Keratinocyte (primary cell): ENCODE measurements around the gene MYH9. TPM values are rescaled to one million over a fixed set of nuclear protein-coding genes. Genes with fewer than 3 reads are reported as not detected.

Source experiments
- DNase-seq: peaks from one replicate; pipeline ENCODE4 v3.0.0-alpha.2; 2011; ENCODE audit warnings: low read depth, missing footprints, low spot score
- FAIRE-seq: peaks from 2 replicates; lab custom pipeline; 2011; peaks lifted over from hg19 to GRCh38; lab: Jason Lieb, UNC
- H2AFZ ChIP-seq: 2 replicates; pipeline ENCODE4 v1.6.0; 2012; ENCODE audit warnings: low read length, control low read depth, inconsistent platforms; ENCODE audit not compliant: control insufficient read depth
- H3K27ac ChIP-seq: 2 replicates; pipeline ENCODE4 v1.5.1; 2011; ENCODE audit warnings: low read length; ENCODE audit not compliant: control insufficient read depth, insufficient read depth
- H3K27me3 ChIP-seq: 3 replicates; pipeline ENCODE4 v1.6.0; 2011; ENCODE audit warnings: low read length; ENCODE audit not compliant: control insufficient read depth, insufficient read depth; ENCODE audit errors: extremely low read depth
- H3K36me3 ChIP-seq, 2 experiments: 2 replicates in 1 of 2; 3 replicates in 1 of 2; pipeline ENCODE4 v1.5.1; 2011; ENCODE audit warnings: low read length in 2 of 2, mild to moderate bottlenecking in 1 of 2; ENCODE audit not compliant: control insufficient read depth in 2 of 2, insufficient read depth in 2 of 2; ENCODE audit errors: extremely low read depth in 1 of 2
- H3K4me1 ChIP-seq: 3 replicates; pipeline ENCODE4 v1.5.1; 2011; ENCODE audit warnings: low read length; ENCODE audit not compliant: control insufficient read depth, insufficient read depth; ENCODE audit errors: extremely low read depth
- H3K4me2 ChIP-seq: 3 replicates; pipeline ENCODE4 v1.6.0; 2011; ENCODE audit warnings: low read depth, low read length; ENCODE audit not compliant: control insufficient read depth, insufficient read depth; ENCODE audit errors: extremely low read depth
- H3K4me3 ChIP-seq, 3 experiments: fragments of 200-600 bp in 1 of 3; sonication (generic) in 1 of 3; 2 replicates in 2 of 3; 3 replicates in 1 of 3; pipeline ENCODE4 v1.5.1; 2011 to 2016; ENCODE audit warnings: low read length in 3 of 3, mild to moderate bottlenecking in 3 of 3, control low read depth in 2 of 3, inconsistent platforms in 1 of 3, low read depth in 1 of 3, mixed read lengths in 1 of 3, mixed run types in 1 of 3, moderate library complexity in 1 of 3; ENCODE audit not compliant: control insufficient read depth in 2 of 3, insufficient read depth in 2 of 3; ENCODE audit errors: extremely low read depth in 1 of 3
- H3K79me2 ChIP-seq: 2 replicates; pipeline ENCODE4 v1.6.0; 2012; ENCODE audit warnings: low read length; ENCODE audit not compliant: control insufficient read depth, insufficient read depth
- H3K9ac ChIP-seq: 3 replicates; pipeline ENCODE4 v1.6.0; 2011; ENCODE audit warnings: low read length; ENCODE audit not compliant: control insufficient read depth, insufficient read depth; ENCODE audit errors: extremely low read depth
- H3K9me1 ChIP-seq: 3 replicates; pipeline ENCODE4 v1.6.0; 2011; ENCODE audit warnings: low read length; ENCODE audit not compliant: control insufficient read depth, insufficient read depth; ENCODE audit errors: extremely low read depth
- H3K9me3 ChIP-seq: 2 replicates; pipeline ENCODE4 v1.5.1; 2012; ENCODE audit warnings: low read depth, low read length; ENCODE audit not compliant: control insufficient read depth
- H4K20me1 ChIP-seq: 3 replicates; pipeline ENCODE4 v1.6.0; 2011; ENCODE audit warnings: low read length; ENCODE audit not compliant: control insufficient read depth, insufficient read depth; ENCODE audit errors: extremely low read depth
- EZH2 ChIP-seq: IDR thresholded peaks from one replicate; pipeline ENCODE4 v1.6.1; 2012; ENCODE audit warnings: inconsistent platforms, mild to moderate bottlenecking, low read length, moderate library complexity
- dilution Hi-C: fragments of 300-500 bp; cut with MboI; formaldehyde crosslinking; loops from one replicate; pipeline ENCODE4 v1.7.0; 2020; ENCODE audit warnings: low sequenced_read_pairs; ENCODE audit not compliant: extremely low pct_ligation_motif_present
- polyA plus RNA-seq, 5 experiments: library from polyadenylated mRNA; depleted of rRNA in 3 of 5; stranded (reverse) in 3 of 5; stranded (forward) in 1 of 5; unstranded in 1 of 5; fragments of >200 nt; gene quantifications; 1 replicate in 1 of 5; 2 replicates in 3 of 5; 3 replicates in 1 of 5; pipeline versions ENCODE4 v1.2.1 to v1.2.3, GENCODE V29; 2011 to 2012; ENCODE audit warnings: missing spikeins in 2 of 5, low read depth in 1 of 5, low replicate concordance in 1 of 5
- TF ChIP-seq, protein P1 (sequence below), 3 experiments: IDR thresholded peaks in 1 of 3; conservative IDR thresholded peaks in 1 of 3; optimal IDR thresholded peaks in 1 of 3; 2 replicates in 2 of 3; 3 replicates in 1 of 3; pipeline versions ENCODE3 to v1.5.1; 2011; ENCODE audit warnings: low read length in 3 of 3, mild to moderate bottlenecking in 3 of 3, moderate library complexity in 2 of 3, control low read depth in 1 of 3, inconsistent platforms in 1 of 3; ENCODE audit not compliant: insufficient read depth in 2 of 3; ENCODE audit errors: extremely low read depth in 1 of 3

MYH9 gene
- polyA plus RNA-seq, 1 donor (not counting 4 experiments of a cell fraction or from before 2014, with no cell fraction given): 351 TPM

DNA sequence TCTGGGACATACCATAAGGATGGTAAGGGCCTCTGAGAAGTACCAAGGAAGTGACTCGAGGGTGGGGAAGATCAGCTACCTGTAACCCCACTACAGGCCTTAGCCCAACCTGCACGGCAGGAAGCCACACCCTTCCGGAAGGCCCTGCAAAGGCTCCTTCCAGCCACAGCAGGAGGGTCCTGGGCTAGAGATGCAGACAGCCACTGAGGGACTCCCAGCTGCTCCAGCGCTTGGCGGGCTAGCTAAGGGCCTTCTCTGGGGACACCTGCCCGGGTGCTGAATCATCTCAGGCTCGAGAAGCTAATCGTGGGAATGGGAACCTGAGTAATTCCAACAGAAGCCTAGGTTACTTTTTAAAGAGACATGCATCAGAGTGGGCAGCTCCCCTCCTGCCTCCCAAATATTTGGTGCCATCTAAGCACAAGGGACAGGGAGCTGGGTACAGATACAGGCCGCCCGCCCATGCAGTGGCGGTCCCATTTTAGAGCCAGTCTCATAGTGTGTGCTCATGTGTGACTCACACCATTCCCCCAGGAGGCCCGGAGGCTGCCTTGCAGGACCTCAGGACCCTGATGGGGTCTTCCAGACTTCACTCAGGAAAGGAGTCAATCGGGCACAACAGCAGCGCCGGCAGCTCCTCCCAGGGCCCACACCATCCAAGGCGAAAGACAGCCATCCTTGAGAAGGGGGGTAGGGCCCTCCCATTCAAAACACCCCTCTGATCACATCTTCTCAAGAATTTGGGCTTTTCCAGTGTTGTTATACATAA is 8.0 kb downstream of the MYH9 start:
- H3K4me3 ChIP-seq: no peak overlapping the region
- DNase-seq (no peak), FAIRE-seq (no peak)

DNA sequence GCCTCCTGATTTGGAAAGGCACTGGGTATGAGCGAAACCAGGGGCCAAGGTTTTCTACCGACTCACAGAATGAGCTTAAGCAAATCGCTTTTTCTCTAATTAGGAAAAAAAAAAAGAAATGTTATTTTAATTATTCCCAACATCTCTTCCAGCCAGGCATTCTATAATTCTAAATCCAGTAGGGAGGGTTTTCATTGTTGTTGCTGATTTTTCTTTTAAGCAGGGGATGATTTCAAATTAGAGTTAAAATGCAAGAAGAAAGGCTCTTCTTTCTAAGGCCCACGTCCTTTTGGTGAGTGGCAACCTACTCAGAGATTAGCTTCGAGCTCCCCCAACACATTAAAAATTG is 8.9 kb downstream of the MYH9 start:
- peaks cover 73% of the 10 kb centered on the region for H3K4me1 ChIP-seq
- H3K36me3 ChIP-seq: peaks cover 22 to 44% of the 10 kb centered on the region in 2 experiments
- H3K79me2 ChIP-seq: peaks cover 96% of the 10 kb centered on the region
- H3K4me3 ChIP-seq: no peak overlapping the region
- no peak overlapping the region for H3K9ac ChIP-seq
- H3K27me3 ChIP-seq: no peaks in the 10 kb centered on the region
- no peak overlapping the region for H3K4me2 ChIP-seq
- H3K9me3 ChIP-seq: no peaks in the 10 kb centered on the region
- H3K27ac ChIP-seq: no peak overlapping the region
- dilution Hi-C loops: no loop called here
- FAIRE-seq: no peak
- H3K9me1 ChIP-seq: peaks cover 12% of the 10 kb centered on the region
- DNase-seq: no peak
- peaks cover 88% of the 10 kb centered on the region for H4K20me1 ChIP-seq
- H2AFZ ChIP-seq: no peak overlapping the region
- TF ChIP-seq, protein P1, sequence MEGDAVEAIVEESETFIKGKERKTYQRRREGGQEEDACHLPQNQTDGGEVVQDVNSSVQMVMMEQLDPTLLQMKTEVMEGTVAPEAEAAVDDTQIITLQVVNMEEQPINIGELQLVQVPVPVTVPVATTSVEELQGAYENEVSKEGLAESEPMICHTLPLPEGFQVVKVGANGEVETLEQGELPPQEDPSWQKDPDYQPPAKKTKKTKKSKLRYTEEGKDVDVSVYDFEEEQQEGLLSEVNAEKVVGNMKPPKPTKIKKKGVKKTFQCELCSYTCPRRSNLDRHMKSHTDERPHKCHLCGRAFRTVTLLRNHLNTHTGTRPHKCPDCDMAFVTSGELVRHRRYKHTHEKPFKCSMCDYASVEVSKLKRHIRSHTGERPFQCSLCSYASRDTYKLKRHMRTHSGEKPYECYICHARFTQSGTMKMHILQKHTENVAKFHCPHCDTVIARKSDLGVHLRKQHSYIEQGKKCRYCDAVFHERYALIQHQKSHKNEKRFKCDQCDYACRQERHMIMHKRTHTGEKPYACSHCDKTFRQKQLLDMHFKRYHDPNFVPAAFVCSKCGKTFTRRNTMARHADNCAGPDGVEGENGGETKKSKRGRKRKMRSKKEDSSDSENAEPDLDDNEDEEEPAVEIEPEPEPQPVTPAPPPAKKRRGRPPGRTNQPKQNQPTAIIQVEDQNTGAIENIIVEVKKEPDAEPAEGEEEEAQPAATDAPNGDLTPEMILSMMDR (optimal IDR thresholded peaks at IDR 0.05 in 1 of 3, IDR thresholded peaks at IDR 0.05 in 1 of 3, conservative IDR thresholded peaks at IDR 0.05 in 1 of 3; ENCODE audit: extremely low read depth in 1 of 3, insufficient read depth in 2 of 3, low read length in 3 of 3): no peak
- TF ChIP-seq EZH2: no peak

More for the DNA sequence above, 8.0 kb downstream of the MYH9 start:
- Histone ChIP-seq H4K20me1 (peaks cover 91% of the 10 kb centered on the region), H3K9ac (no peak overlapping the region), H3K4me1 (peaks cover 73% of the 10 kb centered on the region), H3K9me1 (peaks cover 12% of the 10 kb centered on the region), H3K4me2 (peak overlapping the region; percentile 37), H2AFZ (no peak overlapping the region), H3K27me3 (no peaks in the 10 kb centered on the region), H3K27ac (peak overlapping the region; percentile 54), H3K79me2 (peaks cover 95% of the 10 kb centered on the region), H3K36me3 (peaks cover 24 to 49% of the 10 kb centered on the region in 2 experiments), H3K9me3 (no peaks in the 10 kb centered on the region)
- TF ChIP-seq, protein P1 (optimal IDR thresholded peaks at IDR 0.05 in 1 of 3, IDR thresholded peaks at IDR 0.05 in 1 of 3, conservative IDR thresholded peaks at IDR 0.05 in 1 of 3; ENCODE audit: extremely low read depth in 1 of 3, insufficient read depth in 2 of 3, low read length in 3 of 3): no peak
- no peak for TF ChIP-seq EZH2
- dilution Hi-C loops: no loop called here
